Progenitor cell of endocrine pancreas (in vitro differentiated cells): ENCODE results near the gene DDI2. TPM values are rescaled to one million over a fixed set of nuclear protein-coding genes. Genes with fewer than 3 reads are reported as not detected.

ENCODE experiments used
- DNase-seq: peaks from one replicate; pipeline ENCODE4 v3.0.0; 2021; ENCODE audit warnings: low spot score; ENCODE audit not compliant: unreplicated experiment
- H3K27ac Mint-ChIP-seq: 2 replicates; pipeline ENCODE4 v1.8.0; 2021; ENCODE audit warnings: mild to moderate bottlenecking, moderate library complexity, mixed read lengths
- H3K27me3 Mint-ChIP-seq: 2 replicates; pipeline ENCODE4 v1.8.0; 2021; ENCODE audit warnings: mixed read lengths
- H3K36me3 Mint-ChIP-seq: 2 replicates; pipeline ENCODE4 v1.8.0; 2022; ENCODE audit warnings: mixed read lengths; ENCODE audit not compliant: insufficient read depth
- H3K4me1 Mint-ChIP-seq: 2 replicates; pipeline ENCODE4 v1.8.0; 2021; ENCODE audit warnings: low read depth, mixed read lengths
- H3K4me3 Mint-ChIP-seq: 2 replicates; pipeline ENCODE4 v1.8.0; 2021; ENCODE audit warnings: low read depth, mild to moderate bottlenecking, moderate library complexity, mixed read lengths
- H3K9me3 Mint-ChIP-seq: 2 replicates; pipeline ENCODE4 v1.8.0; 2021; ENCODE audit warnings: low read depth, mixed read lengths
- CTCF ChIP-seq: fragments of 200-600 bp; sonication (generic); IDR thresholded peaks from one replicate; pipeline ENCODE4 v1.5.0; 2021; ENCODE audit warnings: antibody characterized with exemption, mild to moderate bottlenecking; ENCODE audit not compliant: unreplicated experiment
- total RNA-seq: library from RNA; stranded (reverse); gene quantifications from 2 replicates; pipeline ENCODE4 v1.2.1, GENCODE V29; 2021

DDI2 gene
- total RNA-seq, 1 donor from 2014 or later: 35.6 TPM

- no peaks in the 10 kb centered on the region for H3K27me3 Mint-ChIP-seq
- peaks cover 8% of the 10 kb centered on the region for H3K36me3 Mint-ChIP-seq
- H3K27ac Mint-ChIP-seq: peak overlapping the region; percentile 24
- no peak for DNase-seq
- no peak for TF ChIP-seq CTCF
- H3K9me3 Mint-ChIP-seq: no peaks in the 10 kb centered on the region
- H3K4me1 Mint-ChIP-seq: peaks cover 1% of the 10 kb centered on the region
- no peak overlapping the region for H3K4me3 Mint-ChIP-seq
These were observed 92.0 kb downstream of the DDI2 start for GRCh38 chr1:15709226-15709625.

GRCh38 chr1:15712168-15712567 is 94.9 kb downstream of the DDI2 start:
- H3K27me3 Mint-ChIP-seq: no peaks in the 10 kb centered on the region
- H3K4me3 Mint-ChIP-seq: no peak overlapping the region
- H3K27ac Mint-ChIP-seq: no peak overlapping the region
- H3K4me1 Mint-ChIP-seq: no peaks in the 10 kb centered on the region
- H3K36me3 Mint-ChIP-seq: peaks cover 1% of the 10 kb centered on the region
- TF ChIP-seq CTCF: no peak
- H3K9me3 Mint-ChIP-seq: no peaks in the 10 kb centered on the region
- DNase-seq: no peak

GRCh38 chr1:15714406-15715136 is 97.3 kb downstream of the DDI2 start:
- H3K4me1 Mint-ChIP-seq: no peaks in the 10 kb centered on the region
- H3K36me3 Mint-ChIP-seq: peaks cover 4% of the 10 kb centered on the region
- H3K4me3 Mint-ChIP-seq: no peak overlapping the region
- H3K27me3 Mint-ChIP-seq: no peaks in the 10 kb centered on the region
- no peak for DNase-seq
- no peak for TF ChIP-seq CTCF
- no peaks in the 10 kb centered on the region for H3K9me3 Mint-ChIP-seq
- H3K27ac Mint-ChIP-seq: peak overlapping the region; percentile 52

GRCh38 chr1:15717418-15718125 is 100.3 kb downstream of the DDI2 start:
- Mint-ChIP-seq H3K36me3 (peaks cover 5% of the 10 kb centered on the region), H3K4me1 (no peaks in the 10 kb centered on the region), H3K9me3 (no peaks in the 10 kb centered on the region), H3K4me3 (no peak overlapping the region), H3K27ac (peak overlapping the region; percentile 88), H3K27me3 (no peaks in the 10 kb centered on the region)
- TF ChIP-seq CTCF: no peak
- no peak for DNase-seq

- Mint-ChIP-seq H3K4me1 (no peaks in the 10 kb centered on the region), H3K4me3 (no peak overlapping the region), H3K27ac (peak overlapping the region; percentile 88), H3K36me3 (peaks cover 7% of the 10 kb centered on the region), H3K27me3 (no peaks in the 10 kb centered on the region), H3K9me3 (no peaks in the 10 kb centered on the region)
- no peak for TF ChIP-seq CTCF
- DNase-seq: no peak
These were observed 100.9 kb downstream of the DDI2 start for GRCh38 chr1:15718199-15718601.

Other genes with a start within 250 kb of the DDI2 start
- gene EFHD2, start 207.6 kb upstream of the DDI2 start, total RNA-seq: 17.8 and 19.4 TPM in 2 replicates
- 0.57 and 0.87 TPM in 2 replicates for gene CTRC, start 179.0 kb upstream of the DDI2 start, total RNA-seq
- not detected in 2 replicates for gene CELA2A, start 160.7 kb upstream of the DDI2 start, total RNA-seq
- gene CELA2B, start 141.4 kb upstream of the DDI2 start, total RNA-seq: not detected in 2 replicates
- gene CASP9, start 93.2 kb upstream of the DDI2 start, total RNA-seq: 24.9 and 25.2 TPM in 2 replicates
- 34.9 and 37.7 TPM in 2 replicates for gene DNAJC16, start 90.6 kb upstream of the DDI2 start, total RNA-seq
- gene AGMAT, start 32.4 kb upstream of the DDI2 start, total RNA-seq: 3.1 and 4.0 TPM in 2 replicates
- gene PLEKHM2, start 66.9 kb downstream of the DDI2 start, total RNA-seq: 60.1 and 70.4 TPM in 2 replicates
- gene SLC25A34, start 118.8 kb downstream of the DDI2 start, total RNA-seq: 5.5 and 6.0 TPM in 2 replicates
- gene TMEM82, start 125.0 kb downstream of the DDI2 start, total RNA-seq: 0.44 and 1.4 TPM in 2 replicates
- gene FBLIM1, start 141.3 kb downstream of the DDI2 start, total RNA-seq: 101 and 105 TPM in 2 replicates
- gene UQCRHL, start 190.2 kb downstream of the DDI2 start, total RNA-seq: 2.4 and 3.5 TPM in 2 replicates
- 55.8 and 58.0 TPM in 2 replicates for gene SPEN, start 230.2 kb downstream of the DDI2 start, total RNA-seq